Suppressor macrophage treated with lipopolysaccharide for 1 hour (primary cell): Measurements from ENCODE around the gene HLA-F.

Experiments
- DNase-seq, 3 donors: peaks; one replicate each; pipeline ENCODE4 v3.0.0-alpha.2; 2020 to 2022

Gene HLA-F

GRCh38 chr6:29744621-29745020, 21.4 kb downstream of the HLA-F start:
- no peak for DNase-seq

- DNase-seq, result no peak
Observed at GRCh38 chr6:29745386-29745785, 22.2 kb downstream of the HLA-F start.

GRCh38 chr6:29745855-29746449, 22.7 kb downstream of the HLA-F start:
- no peak for DNase-seq

GRCh38 chr6:29746846-29747687, 23.8 kb downstream of the HLA-F start:
- DNase-seq, result no peak

GRCh38 chr6:29747688-29748250, 24.5 kb downstream of the HLA-F start:
- no peak for DNase-seq

- DNase-seq, result peak; percentile 88 to 94 (median 92)
Observed at GRCh38 chr6:29748391-29749307, 25.4 kb downstream of the HLA-F start.

GRCh38 chr6:29749308-29749662, 26.1 kb downstream of the HLA-F start:
- no peak for DNase-seq

- peak in 2 of 3 donors; percentile 41 to 49 for DNase-seq
Observed at GRCh38 chr6:29749668-29750067, 26.4 kb downstream of the HLA-F start.

- no peak for DNase-seq
Observed at GRCh38 chr6:29750709-29751108, 27.5 kb downstream of the HLA-F start.

- no peak for DNase-seq
Observed at GRCh38 chr6:29751480-29751879, 28.2 kb downstream of the HLA-F start.

- peak; percentile 94 to 95 (median 94) for DNase-seq
Observed at GRCh38 chr6:29752451-29753308, 29.4 kb downstream of the HLA-F start.

- no peak for DNase-seq
Observed at GRCh38 chr6:29753309-29753644, 30.0 kb downstream of the HLA-F start.

- no peak for DNase-seq
Observed at GRCh38 chr6:29755295-29755871, 32.1 kb downstream of the HLA-F start.

GRCh38 chr6:29757282-29757681, 34.0 kb downstream of the HLA-F start:
- no peak for DNase-seq

- no peak for DNase-seq
Observed at GRCh38 chr6:29757701-29758293, 34.6 kb downstream of the HLA-F start.

- DNase-seq, result no peak
Observed at GRCh38 chr6:29758761-29759160, 35.5 kb downstream of the HLA-F start.

GRCh38 chr6:29759457-29759856, 36.2 kb downstream of the HLA-F start:
- DNase-seq, result no peak

GRCh38 chr6:29760328-29760727, 37.1 kb downstream of the HLA-F start:
- no peak for DNase-seq

- DNase-seq, result no peak
Observed at GRCh38 chr6:29762051-29762450, 38.8 kb downstream of the HLA-F start.

- no peak for DNase-seq
Observed at GRCh38 chr6:29762781-29763214, 39.6 kb downstream of the HLA-F start.
